ENCODE results near the gene APOBEC4.

APOBEC4 gene

DNA sequence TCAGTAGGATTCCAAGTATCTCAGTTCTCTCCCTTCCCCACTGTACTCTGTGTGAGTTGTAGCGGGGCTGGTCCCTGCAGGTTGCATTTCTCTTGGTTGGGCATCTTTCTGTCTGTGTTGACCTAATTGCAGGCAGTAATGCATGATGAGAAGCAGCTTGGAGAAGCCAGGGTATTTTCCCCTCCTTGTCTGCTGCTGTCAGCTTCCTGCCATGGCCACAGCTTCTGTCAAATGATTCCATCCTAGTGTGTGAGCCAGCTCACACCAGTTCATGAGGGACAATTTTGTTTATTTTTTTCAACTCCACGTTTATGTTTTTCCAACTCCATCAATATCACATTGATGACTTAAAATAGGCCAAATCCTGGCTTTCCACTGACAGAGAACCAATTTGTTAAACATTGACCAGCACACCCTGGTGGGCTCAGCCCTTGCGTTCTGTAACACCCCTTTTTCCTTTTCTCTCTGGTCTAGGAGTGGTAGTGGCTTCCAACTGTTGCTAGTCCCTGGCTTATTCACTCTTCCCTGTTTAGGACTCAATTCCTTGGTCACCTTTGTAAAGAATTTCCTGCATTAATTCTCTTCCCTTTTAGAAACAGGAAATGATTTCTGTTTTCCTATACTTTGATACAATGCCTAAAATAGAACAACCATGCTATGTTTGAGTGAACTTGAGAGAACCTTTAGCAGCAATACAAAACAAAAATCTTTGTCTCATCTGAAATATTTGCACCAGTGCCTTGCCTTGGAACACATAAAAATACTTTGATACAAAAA lies 44.9 kb upstream of the APOBEC4 start:
- no peak for TF ChIP-seq TAF1 (IDR thresholded peaks at IDR 0.05; ENCODE audit: borderline replicate concordance, insufficient read depth, low read length)
- no peak for TF ChIP-seq POLR2AphosphoS5 (IDR thresholded peaks at IDR 0.05; ENCODE audit: low read depth, low read length)
- TF ChIP-seq SIN3A (IDR thresholded peaks at IDR 0.05; ENCODE audit: borderline replicate concordance, insufficient read depth, low read length), result no peak
- TF ChIP-seq FOXP2 (optimal IDR thresholded peaks at IDR 0.05; ENCODE audit: borderline replicate concordance, extremely low read depth, extremely low read length, insufficient read depth), result no peak
- TF ChIP-seq, protein P1, sequence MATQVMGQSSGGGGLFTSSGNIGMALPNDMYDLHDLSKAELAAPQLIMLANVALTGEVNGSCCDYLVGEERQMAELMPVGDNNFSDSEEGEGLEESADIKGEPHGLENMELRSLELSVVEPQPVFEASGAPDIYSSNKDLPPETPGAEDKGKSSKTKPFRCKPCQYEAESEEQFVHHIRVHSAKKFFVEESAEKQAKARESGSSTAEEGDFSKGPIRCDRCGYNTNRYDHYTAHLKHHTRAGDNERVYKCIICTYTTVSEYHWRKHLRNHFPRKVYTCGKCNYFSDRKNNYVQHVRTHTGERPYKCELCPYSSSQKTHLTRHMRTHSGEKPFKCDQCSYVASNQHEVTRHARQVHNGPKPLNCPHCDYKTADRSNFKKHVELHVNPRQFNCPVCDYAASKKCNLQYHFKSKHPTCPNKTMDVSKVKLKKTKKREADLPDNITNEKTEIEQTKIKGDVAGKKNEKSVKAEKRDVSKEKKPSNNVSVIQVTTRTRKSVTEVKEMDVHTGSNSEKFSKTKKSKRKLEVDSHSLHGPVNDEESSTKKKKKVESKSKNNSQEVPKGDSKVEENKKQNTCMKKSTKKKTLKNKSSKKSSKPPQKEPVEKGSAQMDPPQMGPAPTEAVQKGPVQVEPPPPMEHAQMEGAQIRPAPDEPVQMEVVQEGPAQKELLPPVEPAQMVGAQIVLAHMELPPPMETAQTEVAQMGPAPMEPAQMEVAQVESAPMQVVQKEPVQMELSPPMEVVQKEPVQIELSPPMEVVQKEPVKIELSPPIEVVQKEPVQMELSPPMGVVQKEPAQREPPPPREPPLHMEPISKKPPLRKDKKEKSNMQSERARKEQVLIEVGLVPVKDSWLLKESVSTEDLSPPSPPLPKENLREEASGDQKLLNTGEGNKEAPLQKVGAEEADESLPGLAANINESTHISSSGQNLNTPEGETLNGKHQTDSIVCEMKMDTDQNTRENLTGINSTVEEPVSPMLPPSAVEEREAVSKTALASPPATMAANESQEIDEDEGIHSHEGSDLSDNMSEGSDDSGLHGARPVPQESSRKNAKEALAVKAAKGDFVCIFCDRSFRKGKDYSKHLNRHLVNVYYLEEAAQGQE (IDR thresholded peaks at IDR 0.05; ENCODE audit: insufficient read depth in 1 of 2, low read depth in 2 of 2, low read length in 2 of 2), result no peak

DNA sequence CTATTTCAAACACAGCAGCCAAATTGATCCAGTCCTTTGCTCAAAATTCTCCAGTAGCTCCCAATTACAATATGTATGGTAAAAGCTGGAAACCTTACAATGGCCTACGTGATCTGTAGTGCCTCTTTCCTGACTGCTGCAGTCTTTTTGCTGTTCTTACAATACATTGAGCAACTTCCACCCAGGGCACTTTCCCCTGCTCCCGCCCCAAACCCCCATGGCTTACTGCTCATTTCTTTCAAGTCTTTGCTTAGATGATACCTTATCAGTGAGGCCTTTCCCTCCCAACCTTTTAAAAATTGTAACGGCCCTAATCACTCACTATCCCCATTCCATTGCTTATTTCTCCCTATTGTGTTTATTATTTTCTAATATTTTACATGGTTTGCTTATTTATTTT lies 43.9 kb upstream of the APOBEC4 start:
- no peak for TF ChIP-seq TAF1 (IDR thresholded peaks at IDR 0.05; ENCODE audit: borderline replicate concordance, insufficient read depth, low read length)
- no peak for TF ChIP-seq POLR2AphosphoS5 (IDR thresholded peaks at IDR 0.05; ENCODE audit: low read depth, low read length)
- TF ChIP-seq, protein P1 (IDR thresholded peaks at IDR 0.05; ENCODE audit: insufficient read depth in 1 of 2, low read depth in 2 of 2, low read length in 2 of 2), result no peak
- TF ChIP-seq SIN3A (IDR thresholded peaks at IDR 0.05; ENCODE audit: borderline replicate concordance, insufficient read depth, low read length), result no peak
- no peak for TF ChIP-seq FOXP2 (optimal IDR thresholded peaks at IDR 0.05; ENCODE audit: borderline replicate concordance, extremely low read depth, extremely low read length, insufficient read depth)

DNA sequence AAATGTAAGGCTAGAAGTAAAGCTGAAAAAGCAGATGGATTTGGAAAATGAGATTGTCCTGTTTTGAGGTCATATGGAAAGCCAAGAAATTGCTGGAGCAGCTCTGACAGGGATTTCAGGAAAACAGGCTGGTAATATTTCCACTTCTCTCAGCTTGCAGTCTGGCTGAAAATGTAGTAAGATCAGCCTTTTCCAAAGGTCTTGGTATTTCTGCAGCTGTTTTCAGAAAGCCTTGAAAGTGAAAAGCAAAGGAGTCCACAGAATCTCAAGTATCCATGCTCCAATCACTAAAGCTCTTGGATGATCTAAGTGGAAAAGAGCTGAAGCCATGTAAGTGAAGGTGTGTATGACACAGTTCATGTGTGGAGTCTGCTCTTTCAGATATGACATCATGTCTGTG lies 41.6 kb upstream of the APOBEC4 start:
- TF ChIP-seq, protein P1 (IDR thresholded peaks at IDR 0.05; ENCODE audit: insufficient read depth in 1 of 2, low read depth in 2 of 2, low read length in 2 of 2), result no peak
- no peak for TF ChIP-seq FOXP2 (optimal IDR thresholded peaks at IDR 0.05; ENCODE audit: borderline replicate concordance, extremely low read depth, extremely low read length, insufficient read depth)
- no peak for TF ChIP-seq TAF1 (IDR thresholded peaks at IDR 0.05; ENCODE audit: borderline replicate concordance, insufficient read depth, low read length)
- no peak for TF ChIP-seq SIN3A (IDR thresholded peaks at IDR 0.05; ENCODE audit: borderline replicate concordance, insufficient read depth, low read length)
- no peak for TF ChIP-seq POLR2AphosphoS5 (IDR thresholded peaks at IDR 0.05; ENCODE audit: low read depth, low read length)

DNA sequence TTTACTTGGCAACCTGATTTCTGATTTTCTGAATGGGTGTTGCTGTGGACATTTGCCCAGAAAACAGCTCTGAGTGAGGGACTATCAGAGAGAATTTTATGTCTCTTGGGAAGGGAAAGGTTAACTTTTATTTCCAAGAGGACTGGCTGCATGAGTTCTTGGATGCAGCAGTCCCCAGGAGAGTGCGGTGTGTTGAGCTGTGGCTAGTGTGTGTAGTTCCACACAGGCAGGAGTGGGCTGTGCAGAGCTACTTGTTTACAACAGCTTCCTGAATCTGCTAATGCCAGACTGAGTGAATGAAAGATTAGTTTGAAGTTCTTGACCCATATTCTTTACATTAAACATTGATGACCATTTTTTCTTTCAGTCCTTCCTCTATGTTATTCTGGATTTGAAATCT lies 41.0 kb upstream of the APOBEC4 start:
- TF ChIP-seq TAF1 (IDR thresholded peaks at IDR 0.05; ENCODE audit: borderline replicate concordance, insufficient read depth, low read length) (no peak), FOXP2 (optimal IDR thresholded peaks at IDR 0.05; ENCODE audit: borderline replicate concordance, extremely low read depth, extremely low read length, insufficient read depth) (no peak), SIN3A (IDR thresholded peaks at IDR 0.05; ENCODE audit: borderline replicate concordance, insufficient read depth, low read length) (no peak), POLR2AphosphoS5 (IDR thresholded peaks at IDR 0.05; ENCODE audit: low read depth, low read length) (no peak)
- TF ChIP-seq, protein P1 (IDR thresholded peaks at IDR 0.05; ENCODE audit: insufficient read depth in 1 of 2, low read depth in 2 of 2, low read length in 2 of 2), result no peak

Data from PFSK-1 (cell line).